GM18858 (cell line): ENCODE data around the gene OR2V2.
"Not testable (repeated sequence)": the region's sequence is repeated elsewhere in the genome, so short reads cannot be mapped to it uniquely, and the experiment has no call there.

Source experiments
- ATAC-seq: cut with Tn5 transposase; IDR thresholded peaks from one replicate; pipeline ENCODE4 v1.9.1; 2021; ENCODE audit not compliant: unreplicated experiment

Gene OR2V2

GRCh38 chr5:181168595-181169118 lies 21.3 kb downstream of the OR2V2 start:
- ATAC-seq, result no peak

- ATAC-seq, result not testable (repeated sequence)
These were observed 22.3 kb downstream of the OR2V2 start for GRCh38 chr5:181169459-181170236.

GRCh38 chr5:181170237-181170825 lies 22.9 kb downstream of the OR2V2 start:
- ATAC-seq, result no peak

DNA sequence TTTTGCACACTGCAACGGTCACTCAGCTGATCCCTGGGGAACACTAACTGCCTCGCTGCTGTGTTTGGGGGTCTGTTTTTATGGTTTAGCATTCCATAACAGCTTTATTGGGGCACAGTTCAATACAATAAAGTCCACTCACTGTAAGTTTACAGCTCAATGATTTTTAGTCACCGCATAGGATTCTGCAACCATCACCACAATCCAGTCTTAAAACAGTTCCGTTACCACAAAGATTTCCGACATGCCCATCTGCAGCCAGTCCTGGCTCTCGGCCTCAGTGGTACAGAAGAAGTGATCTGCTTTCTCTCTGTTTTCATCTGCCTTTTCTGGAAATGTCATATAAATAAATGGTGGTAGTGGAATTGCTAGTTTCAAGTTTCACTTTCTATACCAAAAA lies 23.6 kb downstream of the OR2V2 start:
- no peak for ATAC-seq

- no peak for ATAC-seq
These were observed 24.4 kb downstream of the OR2V2 start for GRCh38 chr5:181171782-181172181.

GRCh38 chr5:181173027-181173419 lies 25.6 kb downstream of the OR2V2 start:
- ATAC-seq, result no peak

DNA sequence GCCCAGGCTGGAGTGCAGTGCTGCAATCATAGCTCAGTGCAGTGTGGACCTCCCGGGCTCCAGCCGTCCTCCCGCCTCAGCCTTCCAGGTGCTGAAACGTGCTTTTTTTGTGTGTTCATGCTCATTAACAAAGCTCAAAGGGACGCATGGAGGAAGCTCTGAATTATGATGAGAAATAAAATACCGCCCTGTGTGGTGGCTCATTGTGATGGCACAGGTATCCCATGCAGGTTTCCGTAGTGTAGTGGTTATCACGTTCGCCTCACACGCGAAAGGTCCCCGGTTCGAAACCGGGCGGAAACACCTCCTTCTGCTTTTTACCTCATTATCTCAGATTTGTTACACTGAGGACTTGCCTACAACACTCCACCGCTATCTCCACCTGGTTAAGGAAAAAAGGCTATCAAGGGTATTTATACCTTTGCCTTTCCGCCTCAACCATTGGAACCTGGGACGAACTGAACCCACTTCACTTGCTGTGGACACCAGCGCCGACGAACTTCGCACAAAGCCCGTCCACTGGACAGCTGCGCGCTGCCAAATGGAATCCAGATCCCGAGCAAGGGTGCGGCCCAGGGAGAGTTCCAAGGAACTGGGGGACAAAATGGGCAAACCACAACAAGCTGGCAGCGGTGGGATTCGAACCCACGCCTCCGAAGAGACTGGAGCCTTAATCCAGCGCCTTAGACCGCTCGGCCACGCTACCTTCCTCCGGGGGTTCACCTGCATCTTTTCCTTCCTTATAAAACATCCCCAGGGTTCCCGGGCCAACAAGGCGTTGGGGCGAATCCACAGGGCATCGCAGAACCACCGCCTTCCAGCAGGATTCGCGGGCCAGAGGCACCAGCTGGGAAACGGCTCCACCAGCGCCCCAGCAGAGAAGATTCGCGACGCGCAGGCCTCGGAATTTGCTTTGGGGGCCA lies 26.3 kb downstream of the OR2V2 start:
- ATAC-seq, result no peak

- ATAC-seq, result no peak
These were observed 29.0 kb downstream of the OR2V2 start for GRCh38 chr5:181176254-181176952.

GRCh38 chr5:181177559-181177958 lies 30.2 kb downstream of the OR2V2 start:
- not testable (repeated sequence) for ATAC-seq

- peak; percentile 54 for ATAC-seq
These were observed 34.5 kb downstream of the OR2V2 start for GRCh38 chr5:181181650-181182565.

GRCh38 chr5:181182651-181183050 lies 35.3 kb downstream of the OR2V2 start:
- ATAC-seq, result no peak

- ATAC-seq, result no peak
These were observed 37.4 kb downstream of the OR2V2 start for GRCh38 chr5:181184845-181185216.

GRCh38 chr5:181185560-181185959 lies 38.2 kb downstream of the OR2V2 start:
- ATAC-seq, result no peak

DNA sequence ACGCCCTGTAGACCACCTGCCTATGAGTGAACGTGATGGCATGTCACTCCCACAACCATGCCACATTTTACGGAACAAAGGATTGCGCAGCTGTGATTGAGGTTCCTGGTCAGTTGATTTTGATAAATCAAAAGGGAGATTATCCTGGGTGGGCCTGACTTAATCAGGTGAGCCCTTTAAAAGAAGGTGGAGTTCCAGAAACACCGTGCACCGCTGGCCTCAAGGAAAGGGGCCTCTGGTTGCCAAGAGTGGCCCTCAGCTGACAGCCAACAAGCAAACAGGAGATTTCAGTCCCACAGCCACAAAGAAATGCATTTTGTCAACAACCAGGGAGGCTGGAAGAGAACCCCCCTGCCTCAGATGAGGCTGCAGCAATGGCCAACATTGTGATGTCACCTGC lies 38.6 kb downstream of the OR2V2 start:
- ATAC-seq, result no peak

DNA sequence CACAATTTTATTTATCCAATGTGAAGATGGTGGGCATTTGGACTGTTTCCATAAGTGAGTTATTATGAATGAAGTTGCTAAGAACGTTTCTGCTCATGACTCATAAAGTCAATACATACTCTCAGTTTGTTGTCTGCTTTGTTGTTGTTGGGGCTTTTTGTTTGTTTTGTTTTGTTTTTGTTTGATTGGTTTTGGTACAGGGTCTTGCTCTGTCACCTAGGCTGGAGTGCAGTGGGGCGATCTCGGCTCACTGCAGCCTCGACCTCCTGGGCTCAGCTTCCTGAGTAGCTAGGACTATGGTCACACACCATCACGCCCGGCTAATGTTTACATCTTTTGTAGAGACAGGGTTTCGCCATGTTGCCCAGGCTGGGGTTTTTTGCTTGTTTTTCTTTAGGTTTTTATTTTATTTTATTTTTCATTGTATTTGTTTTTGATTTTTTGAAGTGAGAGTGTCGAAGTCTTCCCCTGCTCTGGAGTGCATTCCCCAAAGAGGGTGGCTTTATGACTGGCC lies 39.7 kb downstream of the OR2V2 start:
- ATAC-seq, result no peak

DNA sequence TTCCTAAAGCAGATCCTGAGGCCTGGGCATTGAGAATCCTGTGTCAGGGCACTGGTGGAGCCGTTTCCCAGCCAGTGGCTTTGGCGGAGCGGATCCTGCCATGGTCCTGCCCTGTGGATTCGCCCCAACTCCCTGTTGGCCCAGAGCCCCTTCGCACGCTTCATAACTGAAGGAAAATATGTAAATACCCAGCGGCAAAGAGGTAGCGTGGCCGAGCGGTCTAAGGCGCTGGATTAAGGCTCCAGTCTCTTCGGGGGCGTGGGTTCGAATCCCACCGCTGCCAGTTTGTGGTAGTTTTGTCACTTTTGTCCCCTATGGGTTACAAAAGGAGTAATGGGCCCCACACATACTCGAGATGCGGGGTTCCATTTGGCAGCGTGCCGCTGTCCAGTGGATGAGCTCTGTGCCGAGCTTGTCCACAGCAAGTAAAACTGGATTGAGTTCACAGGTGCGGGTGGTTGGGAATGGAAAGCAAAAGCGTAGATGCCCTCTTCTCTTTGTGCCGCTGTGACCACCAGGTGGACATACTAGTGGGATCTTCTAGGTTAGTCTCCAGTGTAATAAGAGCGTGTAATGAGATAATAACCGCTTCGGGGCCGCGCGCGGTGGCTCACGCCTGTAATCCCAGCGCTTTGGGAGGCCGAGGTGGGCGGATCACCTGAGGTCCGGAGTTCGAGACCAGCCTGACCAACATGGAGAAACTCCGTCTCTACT lies 40.3 kb downstream of the OR2V2 start:
- no peak for ATAC-seq

DNA sequence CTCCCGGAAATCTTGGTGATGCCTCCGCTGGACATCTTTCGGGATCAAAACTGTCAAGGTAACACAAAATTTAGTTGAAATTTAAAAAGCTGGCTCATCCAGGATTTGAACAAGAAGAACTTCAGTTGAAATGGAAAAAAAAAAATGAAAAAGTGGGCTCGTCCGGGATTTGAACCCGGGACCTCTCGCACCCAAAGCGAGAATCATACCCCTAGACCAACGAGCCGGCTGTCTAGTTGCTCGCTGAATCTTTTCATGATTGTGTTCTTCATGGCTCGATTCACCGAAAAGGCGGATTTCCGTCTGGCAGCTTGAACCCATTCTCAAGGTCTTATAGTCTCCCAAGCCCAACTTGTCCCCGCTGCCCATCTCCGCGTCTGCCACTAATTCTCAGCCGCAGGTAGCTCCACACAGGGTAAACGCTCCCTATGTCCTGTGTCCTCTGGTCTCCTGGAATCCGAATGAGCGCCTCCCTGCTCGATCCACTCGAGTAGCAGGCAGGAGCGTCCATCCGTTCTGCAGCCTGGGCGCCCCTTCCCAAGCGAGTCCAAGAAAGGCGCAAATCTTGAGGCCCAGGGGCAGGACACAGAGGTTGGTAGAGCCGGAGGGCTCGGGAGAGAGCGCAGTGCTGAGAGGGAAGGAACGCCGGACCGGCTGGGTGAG lies 41.4 kb downstream of the OR2V2 start:
- no peak for ATAC-seq

DNA sequence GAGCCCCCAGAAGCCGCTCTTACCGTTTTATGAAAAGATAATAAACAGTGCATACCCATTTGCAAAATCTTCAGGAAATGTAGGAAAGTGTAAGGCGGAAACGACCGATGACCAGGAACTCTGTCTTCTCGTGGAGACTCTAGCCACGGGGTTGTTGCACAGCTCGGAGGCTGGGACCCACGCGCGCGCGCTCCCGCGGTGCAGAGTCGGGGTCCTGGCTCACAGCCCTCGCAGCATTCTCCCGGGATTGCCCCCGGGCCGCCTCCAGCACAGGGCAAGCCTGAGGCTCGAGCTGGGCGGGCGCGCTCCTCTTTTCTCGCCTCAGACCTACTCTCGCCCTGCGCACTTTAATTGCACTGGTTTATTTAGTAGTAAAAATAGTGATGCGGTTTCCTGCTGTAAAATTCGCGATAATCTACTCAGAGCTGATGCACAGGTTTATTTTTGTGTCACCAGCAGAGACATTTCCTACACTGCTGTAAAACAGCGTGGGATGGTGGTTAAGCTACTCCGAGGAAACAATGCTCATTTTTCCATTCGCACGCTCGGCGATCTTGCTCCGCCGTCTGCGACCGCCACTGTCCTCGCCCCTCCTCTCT lies 42.1 kb downstream of the OR2V2 start:
- no peak for ATAC-seq
